ENCODE results near the gene ATP6V1C2.

ATP6V1C2 gene

GRCh38 chr2:10691521-10691920, 29.9 kb upstream of the ATP6V1C2 start:
- H3K4me1 ChIP-seq (ENCODE audit: insufficient read depth, insufficient read length): no peaks in the 10 kb centered on the region
- H3K27me3 ChIP-seq (ENCODE audit: insufficient read depth, insufficient read length): no peaks in the 10 kb centered on the region
- DNase-seq (ENCODE audit: low read depth, low spot score): no peak
- peaks cover 19% of the 10 kb centered on the region for H3K36me3 ChIP-seq (ENCODE audit: insufficient read depth, insufficient read length, low read length)
- H3K9me3 ChIP-seq (ENCODE audit: insufficient read depth, low read length): no peaks in the 10 kb centered on the region
- TF ChIP-seq ZNF274 (IDR thresholded peaks at IDR 0.05; ENCODE audit: low read depth, low read length): no peak
- no peak for TF ChIP-seq SUZ12 (IDR thresholded peaks at IDR 0.05; ENCODE audit: extremely low read depth, insufficient read depth, insufficient read length)
- TF ChIP-seq YY1 (IDR thresholded peaks at IDR 0.05; ENCODE audit: insufficient read depth, insufficient read length): no peak
- H3K9ac ChIP-seq (ENCODE audit: insufficient read length, low read depth): no peak overlapping the region
- H3K4me3 ChIP-seq (ENCODE audit: insufficient read length, low read depth): no peak overlapping the region

GRCh38 chr2:10700078-10700803, 21.2 kb upstream of the ATP6V1C2 start:
- Histone ChIP-seq H3K4me3 (ENCODE audit: insufficient read length, low read depth) (no peak overlapping the region), H3K9ac (ENCODE audit: insufficient read length, low read depth) (no peak overlapping the region), H3K9me3 (ENCODE audit: insufficient read depth, low read length) (no peaks in the 10 kb centered on the region), H3K27me3 (ENCODE audit: insufficient read depth, insufficient read length) (no peaks in the 10 kb centered on the region), H3K4me1 (ENCODE audit: insufficient read depth, insufficient read length) (no peaks in the 10 kb centered on the region), H3K36me3 (ENCODE audit: insufficient read depth, insufficient read length, low read length) (no peaks in the 10 kb centered on the region)
- DNase-seq (ENCODE audit: low read depth, low spot score): no peak
- no peak for TF ChIP-seq SUZ12 (IDR thresholded peaks at IDR 0.05; ENCODE audit: extremely low read depth, insufficient read depth, insufficient read length)

DNA sequence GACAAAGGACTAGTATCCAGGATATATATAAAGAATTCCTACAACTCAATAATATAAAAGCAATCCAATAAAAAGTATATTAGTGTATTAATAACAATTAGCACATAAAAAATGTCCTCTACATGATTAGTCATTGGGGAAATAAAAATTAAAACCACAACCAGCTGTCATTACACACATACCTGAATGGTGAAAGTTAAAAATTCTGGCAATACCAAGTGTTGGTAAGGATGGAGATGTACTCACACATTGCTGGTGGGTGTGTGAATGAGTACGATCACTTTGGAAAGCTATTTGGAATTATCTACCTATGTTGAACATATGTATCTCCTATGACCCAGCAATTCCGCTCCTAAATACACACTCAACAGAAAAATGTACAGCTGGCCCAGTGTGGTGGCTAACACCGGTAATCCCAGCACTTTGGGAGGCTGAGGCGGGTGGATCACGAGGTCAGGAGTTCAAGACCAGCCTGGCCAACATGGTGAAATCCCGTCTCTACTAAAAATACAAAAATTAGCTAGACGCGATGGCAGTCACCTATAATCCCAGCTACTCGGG, 17.3 kb upstream of the ATP6V1C2 start:
- Histone ChIP-seq H3K36me3 (ENCODE audit: insufficient read depth, insufficient read length, low read length) (no peaks in the 10 kb centered on the region), H3K4me1 (ENCODE audit: insufficient read depth, insufficient read length) (no peaks in the 10 kb centered on the region), H3K9ac (ENCODE audit: insufficient read length, low read depth) (no peak overlapping the region), H3K27me3 (ENCODE audit: insufficient read depth, insufficient read length) (no peaks in the 10 kb centered on the region), H3K9me3 (ENCODE audit: insufficient read depth, low read length) (no peaks in the 10 kb centered on the region), H3K4me3 (ENCODE audit: insufficient read length, low read depth) (no peak overlapping the region)
- no peak for DNase-seq (ENCODE audit: low read depth, low spot score)
- TF ChIP-seq ZNF274 (IDR thresholded peaks at IDR 0.05; ENCODE audit: low read depth, low read length) (no peak), SUZ12 (IDR thresholded peaks at IDR 0.05; ENCODE audit: extremely low read depth, insufficient read depth, insufficient read length) (no peak), YY1 (IDR thresholded peaks at IDR 0.05; ENCODE audit: insufficient read depth, insufficient read length) (no peak)

- Histone ChIP-seq H3K4me3 (ENCODE audit: insufficient read length, low read depth) (no peak overlapping the region), H3K27me3 (ENCODE audit: insufficient read depth, insufficient read length) (no peaks in the 10 kb centered on the region), H3K9ac (ENCODE audit: insufficient read length, low read depth) (no peak overlapping the region), H3K36me3 (ENCODE audit: insufficient read depth, insufficient read length, low read length) (no peaks in the 10 kb centered on the region), H3K9me3 (ENCODE audit: insufficient read depth, low read length) (no peaks in the 10 kb centered on the region), H3K4me1 (ENCODE audit: insufficient read depth, insufficient read length) (no peaks in the 10 kb centered on the region)
- no peak for TF ChIP-seq ZNF274 (IDR thresholded peaks at IDR 0.05; ENCODE audit: low read depth, low read length)
- TF ChIP-seq YY1 (IDR thresholded peaks at IDR 0.05; ENCODE audit: insufficient read depth, insufficient read length): no peak
- no peak for TF ChIP-seq SUZ12 (IDR thresholded peaks at IDR 0.05; ENCODE audit: extremely low read depth, insufficient read depth, insufficient read length)
- DNase-seq (ENCODE audit: low read depth, low spot score): no peak
These were observed 15.4 kb upstream of the ATP6V1C2 start for GRCh38 chr2:10706033-10706432.

DNA sequence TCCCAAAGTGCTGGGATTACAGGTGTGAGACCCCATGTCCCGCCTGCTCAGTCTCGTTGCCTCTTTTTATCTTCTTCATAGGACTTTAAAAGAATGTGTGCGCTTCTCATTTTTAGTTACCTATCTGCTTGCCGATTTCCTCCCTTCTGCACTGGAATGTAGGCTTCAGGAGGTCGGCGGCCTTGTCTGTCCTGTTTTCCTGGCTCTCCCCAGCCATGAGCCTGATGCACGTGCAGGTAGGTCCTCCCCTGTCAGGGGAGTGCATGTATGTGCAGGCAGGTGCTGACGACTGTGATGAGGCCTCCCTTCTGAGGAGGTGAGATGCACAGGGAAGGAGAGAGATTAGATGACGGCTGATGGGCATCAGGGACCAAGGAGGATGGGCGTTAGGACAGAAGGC, 13.6 kb upstream of the ATP6V1C2 start:
- no peak overlapping the region for H3K9ac ChIP-seq (ENCODE audit: insufficient read length, low read depth)
- no peaks in the 10 kb centered on the region for H3K4me1 ChIP-seq (ENCODE audit: insufficient read depth, insufficient read length)
- H3K4me3 ChIP-seq (ENCODE audit: insufficient read length, low read depth): no peak overlapping the region
- no peaks in the 10 kb centered on the region for H3K36me3 ChIP-seq (ENCODE audit: insufficient read depth, insufficient read length, low read length)
- H3K27me3 ChIP-seq (ENCODE audit: insufficient read depth, insufficient read length): no peaks in the 10 kb centered on the region
- DNase-seq (ENCODE audit: low read depth, low spot score): no peak
- TF ChIP-seq YY1 (IDR thresholded peaks at IDR 0.05; ENCODE audit: insufficient read depth, insufficient read length) (no peak), SUZ12 (IDR thresholded peaks at IDR 0.05; ENCODE audit: extremely low read depth, insufficient read depth, insufficient read length) (no peak), ZNF274 (IDR thresholded peaks at IDR 0.05; ENCODE audit: low read depth, low read length) (no peak)
- no peaks in the 10 kb centered on the region for H3K9me3 ChIP-seq (ENCODE audit: insufficient read depth, low read length)

DNA sequence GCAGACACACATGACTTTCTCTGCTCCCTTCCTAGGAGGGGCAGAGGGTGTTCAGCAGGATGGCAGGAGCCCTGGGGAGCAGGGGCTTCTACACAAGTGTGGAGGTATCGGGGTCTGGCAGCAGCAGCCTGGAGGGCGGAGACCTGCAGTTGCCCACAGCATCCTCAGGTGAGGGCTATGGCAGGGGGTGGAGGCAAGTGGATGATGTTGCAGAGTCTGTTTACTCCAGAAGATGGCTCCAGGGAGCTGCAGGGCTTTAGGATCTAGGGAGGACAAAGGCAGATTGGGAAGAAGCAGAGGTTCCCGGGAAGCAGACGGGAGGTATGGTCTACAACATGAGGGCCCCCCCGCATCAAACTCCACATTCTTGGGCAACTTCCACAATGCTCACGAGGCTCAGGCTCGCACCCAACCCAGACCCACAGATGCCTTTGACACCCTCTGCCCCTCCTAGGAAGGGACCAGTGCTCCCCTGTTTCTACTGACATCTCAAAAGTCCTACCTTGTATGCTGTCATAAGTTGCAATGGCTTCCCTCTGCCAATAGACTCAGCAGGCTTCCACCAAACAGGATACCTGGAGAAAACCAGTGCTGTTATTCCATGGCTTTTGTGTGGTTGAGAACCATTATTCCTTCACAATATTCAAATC, 12.0 kb upstream of the ATP6V1C2 start:
- TF ChIP-seq SUZ12 (IDR thresholded peaks at IDR 0.05; ENCODE audit: extremely low read depth, insufficient read depth, insufficient read length): no peak
- H3K36me3 ChIP-seq (ENCODE audit: insufficient read depth, insufficient read length, low read length): no peaks in the 10 kb centered on the region
- no peaks in the 10 kb centered on the region for H3K9me3 ChIP-seq (ENCODE audit: insufficient read depth, low read length)
- H3K9ac ChIP-seq (ENCODE audit: insufficient read length, low read depth): no peak overlapping the region
- H3K4me1 ChIP-seq (ENCODE audit: insufficient read depth, insufficient read length): no peaks in the 10 kb centered on the region
- H3K27me3 ChIP-seq (ENCODE audit: insufficient read depth, insufficient read length): no peaks in the 10 kb centered on the region
- H3K4me3 ChIP-seq (ENCODE audit: insufficient read length, low read depth): no peak overlapping the region
- peak; percentile 44 for DNase-seq (ENCODE audit: low read depth, low spot score)

DNA sequence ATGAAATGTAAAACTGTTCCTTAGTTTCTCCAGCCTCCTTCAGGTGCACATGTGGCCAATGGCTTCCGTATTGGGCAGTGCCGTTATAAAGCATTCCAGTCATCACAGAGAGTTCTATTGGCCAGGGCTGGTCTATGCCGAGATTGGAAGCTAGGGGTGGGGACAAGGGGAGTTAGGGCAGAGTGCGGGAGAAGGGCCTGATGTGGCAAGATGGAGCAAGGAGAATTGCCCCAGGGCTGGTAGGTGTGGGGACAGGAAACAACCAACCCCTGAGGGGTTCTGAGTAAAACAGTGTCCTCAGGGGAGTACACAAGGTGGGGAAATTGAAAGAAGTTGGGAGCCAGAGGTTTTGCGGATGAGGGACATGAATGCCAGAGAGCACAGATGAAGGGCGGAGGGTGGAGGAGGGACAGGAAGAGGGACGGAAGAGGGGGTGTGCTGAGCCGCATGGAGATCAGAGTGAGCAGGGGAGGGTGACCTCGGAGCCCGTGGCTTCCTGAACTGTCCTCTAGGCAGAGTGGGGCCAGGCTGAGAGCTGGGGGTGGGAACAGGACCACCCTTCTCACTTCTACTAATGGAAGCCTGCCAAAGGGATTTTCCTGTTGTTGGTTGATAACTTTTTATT, 9.1 kb upstream of the ATP6V1C2 start:
- H3K36me3 ChIP-seq (ENCODE audit: insufficient read depth, insufficient read length, low read length): no peaks in the 10 kb centered on the region
- H3K4me1 ChIP-seq (ENCODE audit: insufficient read depth, insufficient read length): no peaks in the 10 kb centered on the region
- H3K9me3 ChIP-seq (ENCODE audit: insufficient read depth, low read length): no peaks in the 10 kb centered on the region
- no peak overlapping the region for H3K9ac ChIP-seq (ENCODE audit: insufficient read length, low read depth)
- no peaks in the 10 kb centered on the region for H3K27me3 ChIP-seq (ENCODE audit: insufficient read depth, insufficient read length)
- no peak for DNase-seq (ENCODE audit: low read depth, low spot score)
- no peak overlapping the region for H3K4me3 ChIP-seq (ENCODE audit: insufficient read length, low read depth)
- TF ChIP-seq YY1 (IDR thresholded peaks at IDR 0.05; ENCODE audit: insufficient read depth, insufficient read length): no peak
- no peak for TF ChIP-seq ZNF274 (IDR thresholded peaks at IDR 0.05; ENCODE audit: low read depth, low read length)
- no peak for TF ChIP-seq SUZ12 (IDR thresholded peaks at IDR 0.05; ENCODE audit: extremely low read depth, insufficient read depth, insufficient read length)

Data from NT2/D1 (cell line).